Stomach (tissue), 4 donors: ENCODE measurements around the gene POLE3.

Source experiments
- CTCF ChIP-seq, 7 experiments: fragments of 450-650 bp in 4 of 7; fragments of 200-600 bp in 3 of 7; sonication (generic) in 3 of 7; IDR thresholded peaks; one replicate each; pipeline ENCODE4 v1.5.1; 2016 to 2019; ENCODE audit warnings: antibody characterized with exemption in 7 of 7, control low read depth in 2 of 7, mild to moderate bottlenecking in 1 of 7
- POLR2A ChIP-seq, 4 donors: fragments of 450-650 bp; IDR thresholded peaks; one replicate each; pipeline ENCODE4 v1.6.1; 2016; ENCODE audit warnings: antibody characterized with exemption in 4 of 4, control low read depth in 2 of 4, mild to moderate bottlenecking in 1 of 4, moderate library complexity in 1 of 4
- POLR2AphosphoS5 ChIP-seq, 3 donors: sonication (generic); formaldehyde crosslinking; IDR thresholded peaks; one replicate each; pipeline ENCODE4 v1.6.1; 2016; ENCODE audit warnings: antibody characterized with exemption in 3 of 3

GRCh38 chr9:113368348-113368981, 42.0 kb downstream of the POLE3 start:
- TF ChIP-seq POLR2AphosphoS5 (IDR thresholded peaks at IDR 0.05): no peak
- TF ChIP-seq CTCF (IDR thresholded peaks at IDR 0.05): no peak
- no peak for TF ChIP-seq POLR2A (IDR thresholded peaks at IDR 0.05)
